PFSK-1 (cell line): Measurements from ENCODE around the gene CEP55.

Experiments
- POLR2AphosphoS5 ChIP-seq: IDR thresholded peaks from 2 replicates; pipeline ENCODE4 v1.6.1; 2012; ENCODE audit warnings: low read depth, mild to moderate bottlenecking, control low read depth, low read length, moderate library complexity
- REST ChIP-seq, 2 experiments: IDR thresholded peaks; 2 replicates each; pipeline versions ENCODE4 v1.6.1 to v1.8.0; 2011 to 2012; ENCODE audit warnings: low read depth in 2 of 2, low read length in 2 of 2, control low read depth in 1 of 2, inconsistent platforms in 1 of 2, mild to moderate bottlenecking in 1 of 2, moderate library complexity in 1 of 2; ENCODE audit not compliant: insufficient read depth in 1 of 2

GRCh38 chr10:93465806-93466675 lies 30.4 kb upstream of the CEP55 start:
- TF ChIP-seq POLR2AphosphoS5 (no peak), REST (IDR thresholded peaks at IDR 0.05; ENCODE audit: insufficient read depth in 1 of 2, low read depth in 2 of 2, low read length in 2 of 2) (no peak)
